SK-N-SH treated with all-trans-retinoic acid at 6 μM for 48 hours (cell line): Measurements from ENCODE around the gene ACAD10.
A peak's percentile ranks its signal among the peaks of the same experiment; 100 is the strongest.

Experiments used
- ATAC-seq: fragments of 200-7000 bp; cut with Tn5 transposase; 3 replicates; pipeline ENCODE4 v1.9.1; 2020; ENCODE audit warnings: mild to moderate bottlenecking, moderate library complexity
- ARNTL ChIP-seq: fragments of 450-650 bp; formaldehyde crosslinking; IDR thresholded peaks from 2 replicates; pipeline ENCODE4 v1.5.0; 2020; ENCODE audit warnings: low read depth, mild to moderate bottlenecking, moderate library complexity, borderline replicate concordance
- CREB5 ChIP-seq: fragments of 250-450 bp; sonication (Bioruptor Pico); IDR thresholded peaks from 2 replicates; pipeline ENCODE4 v1.5.1; 2020; ENCODE audit warnings: low read depth, mild to moderate bottlenecking, moderate library complexity
- CSDC2 ChIP-seq: fragments of 250-450 bp; sonication (Bioruptor Pico); IDR thresholded peaks from 2 replicates; pipeline ENCODE4 v1.5.0; 2020; ENCODE audit warnings: mild to moderate bottlenecking, moderate library complexity
- CSRNP3 ChIP-seq: fragments of 250-450 bp; sonication (Bioruptor Pico); IDR thresholded peaks from 2 replicates; pipeline ENCODE4 v1.5.1; 2021; ENCODE audit warnings: mild to moderate bottlenecking, moderate library complexity
- ESRRG ChIP-seq: fragments of 250-450 bp; sonication (Bioruptor Pico); IDR thresholded peaks from 2 replicates; pipeline ENCODE4 v1.6.1; 2021; ENCODE audit warnings: mild to moderate bottlenecking
- GLIS3 ChIP-seq: fragments of 250-450 bp; sonication (Bioruptor Pico); IDR thresholded peaks from 2 replicates; pipeline ENCODE4 v1.5.0; 2020; ENCODE audit warnings: mild to moderate bottlenecking, moderate library complexity
- OSR1 ChIP-seq: fragments of 250-450 bp; sonication (Bioruptor Pico); IDR thresholded peaks from 2 replicates; pipeline ENCODE4 v1.8.0; 2022; ENCODE audit warnings: moderate library complexity, mild to moderate bottlenecking, inconsistent platforms
- PATZ1 ChIP-seq: fragments of 250-450 bp; sonication (Bioruptor Pico); IDR thresholded peaks from 2 replicates; pipeline ENCODE4 v1.8.0; 2020; ENCODE audit warnings: mild to moderate bottlenecking, moderate library complexity, borderline replicate concordance
- POU6F1 ChIP-seq: fragments of 250-450 bp; sonication (Bioruptor Pico); IDR thresholded peaks from 2 replicates; pipeline ENCODE4 v1.8.0; 2021; ENCODE audit warnings: low read depth, mild to moderate bottlenecking, moderate library complexity, borderline replicate concordance
- PPARA ChIP-seq: fragments of 250-450 bp; sonication (Bioruptor Pico); IDR thresholded peaks from 2 replicates; pipeline ENCODE4 v1.5.0; 2020; ENCODE audit warnings: mild to moderate bottlenecking, borderline replicate concordance
- RARB ChIP-seq: fragments of 250-450 bp; sonication (Bioruptor Pico); IDR thresholded peaks from 2 replicates; pipeline ENCODE4 v1.8.0; 2021; ENCODE audit warnings: mild to moderate bottlenecking, moderate library complexity
- SNAI2 ChIP-seq: fragments of 250-450 bp; sonication (Bioruptor Pico); IDR thresholded peaks from 2 replicates; pipeline ENCODE4 v1.5.0; 2020; ENCODE audit warnings: mild to moderate bottlenecking, moderate library complexity
- TCF4 ChIP-seq: fragments of 250-450 bp; sonication (Bioruptor Pico); IDR thresholded peaks from 2 replicates; pipeline ENCODE4 v1.8.0; 2021; ENCODE audit warnings: mild to moderate bottlenecking, moderate library complexity, borderline replicate concordance
- TOX ChIP-seq: fragments of 250-450 bp; sonication (Bioruptor Pico); IDR thresholded peaks from 2 replicates; pipeline ENCODE4 v1.8.0; 2021; ENCODE audit warnings: mild to moderate bottlenecking, moderate library complexity, borderline replicate concordance
- TSHZ2 ChIP-seq: fragments of 250-450 bp; sonication (Bioruptor Pico); IDR thresholded peaks from 2 replicates; pipeline ENCODE4 v1.5.0; 2020; ENCODE audit warnings: mild to moderate bottlenecking, moderate library complexity
- ZC3H10 ChIP-seq: fragments of 250-450 bp; sonication (Bioruptor Pico); IDR thresholded peaks from 2 replicates; pipeline ENCODE4 v1.5.1; 2021; ENCODE audit warnings: mild to moderate bottlenecking, moderate library complexity
- ZFP3 ChIP-seq: fragments of 250-450 bp; sonication (Bioruptor Pico); IDR thresholded peaks from 2 replicates; pipeline ENCODE4 v1.5.0; 2020; ENCODE audit warnings: mild to moderate bottlenecking, moderate library complexity
- ZNF565 ChIP-seq: fragments of 450-650 bp; formaldehyde crosslinking; conservative IDR thresholded peaks from 2 replicates; pipeline ENCODE4 v1.5.0; 2020; ENCODE audit warnings: low read depth, mild to moderate bottlenecking, moderate library complexity
- ZNF70 ChIP-seq: fragments of 450-650 bp; formaldehyde crosslinking; IDR thresholded peaks from 2 replicates; pipeline ENCODE4 v1.5.0; 2020; ENCODE audit warnings: mild to moderate bottlenecking, moderate library complexity
- ZNF8 ChIP-seq: fragments of 450-650 bp; formaldehyde crosslinking; IDR thresholded peaks from 2 replicates; pipeline ENCODE4 v1.5.0; 2020; ENCODE audit warnings: mild to moderate bottlenecking, moderate library complexity

Gene ACAD10

GRCh38 chr12:111664961-111665865 lies 20.6 kb upstream of the ACAD10 start (continued):
- TF ChIP-seq PATZ1 (CRISPR knock-in tag): no peak
- TF ChIP-seq ESRRG (CRISPR knock-in tag): no peak
- no peak for TF ChIP-seq GLIS3 (CRISPR knock-in tag)
- TF ChIP-seq ZNF8 (CRISPR knock-in tag): no peak

- no peak for ATAC-seq
- TF ChIP-seq TSHZ2 (no peak), ZNF70 (CRISPR knock-in tag) (no peak), SNAI2 (CRISPR knock-in tag) (no peak), ZNF8 (CRISPR knock-in tag) (no peak), PPARA (CRISPR knock-in tag) (no peak), CSRNP3 (CRISPR knock-in tag) (no peak), CREB5 (no peak), PATZ1 (CRISPR knock-in tag) (no peak), TCF4 (CRISPR knock-in tag) (no peak), ZNF565 (no peak), TOX (no peak), OSR1 (CRISPR knock-in tag) (no peak), POU6F1 (CRISPR knock-in tag) (no peak), ZC3H10 (CRISPR knock-in tag) (no peak), ESRRG (CRISPR knock-in tag) (no peak), GLIS3 (CRISPR knock-in tag) (no peak), ZFP3 (CRISPR knock-in tag) (no peak)
Measured at GRCh38 chr12:111672822-111673381, 13.0 kb upstream of the ACAD10 start.

GRCh38 chr12:111673503-111673902 lies 12.3 kb upstream of the ACAD10 start:
- ATAC-seq: peak; percentile 76
- TF ChIP-seq ARNTL (CRISPR knock-in tag): no peak
- TF ChIP-seq PATZ1 (CRISPR knock-in tag): no peak
- no peak for TF ChIP-seq PPARA (CRISPR knock-in tag)
- TF ChIP-seq TCF4 (CRISPR knock-in tag): no peak
- TF ChIP-seq CSDC2 (CRISPR knock-in tag): no peak
- no peak for TF ChIP-seq CSRNP3 (CRISPR knock-in tag)
- no peak for TF ChIP-seq RARB (CRISPR knock-in tag)
- TF ChIP-seq ZFP3 (CRISPR knock-in tag): no peak
- TF ChIP-seq ZNF70 (CRISPR knock-in tag): no peak
- no peak for TF ChIP-seq ZC3H10 (CRISPR knock-in tag)
